ENCODE data around the gene PIGV.

The PIGV gene

DNA sequence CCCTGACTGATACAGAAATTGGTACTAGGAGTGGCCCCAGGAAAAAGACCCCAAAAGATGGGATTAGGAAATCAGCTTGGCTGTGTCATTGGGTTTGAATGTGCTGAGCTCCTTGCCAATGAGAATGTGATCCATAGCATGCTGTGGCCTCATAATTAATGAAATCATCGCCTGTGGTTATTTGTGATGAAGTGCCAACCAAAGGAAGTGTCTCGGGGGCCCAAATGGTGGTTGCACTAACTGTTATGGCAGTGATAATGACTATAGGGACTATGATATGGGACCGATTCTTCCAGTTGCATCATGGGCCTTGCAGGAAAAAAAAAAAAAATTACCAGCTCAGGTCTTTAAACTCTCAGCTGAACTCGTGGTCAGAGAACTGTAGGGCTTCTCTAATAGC lies 23.3 kb downstream of the PIGV start:
- no peak for DNase-seq (ENCODE audit: low read depth)
- no peak for TF ChIP-seq CTCF (IDR thresholded peaks at IDR 0.05; ENCODE audit: control insufficient read depth, extremely low read depth, insufficient read depth)
- no peak overlapping the region for H3K4me3 ChIP-seq (ENCODE audit: low read depth, low read length)

DNA sequence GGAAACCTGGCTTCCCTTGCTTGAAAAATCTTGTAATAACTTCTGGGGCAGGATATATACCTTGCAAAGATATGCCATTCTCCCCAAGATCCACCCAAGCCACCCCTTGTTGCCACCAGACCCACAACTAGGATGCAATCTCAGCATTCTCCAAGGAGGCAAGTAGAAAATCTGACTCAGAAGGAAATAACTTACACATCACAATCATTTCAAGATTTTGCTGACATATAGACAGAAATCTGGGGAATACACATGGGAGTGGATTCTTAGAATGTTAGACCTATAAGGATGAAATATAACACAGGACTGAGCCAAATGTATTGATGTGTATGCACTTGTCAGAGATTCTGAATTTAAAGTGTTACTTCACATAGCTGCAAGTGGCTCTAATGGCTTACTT lies 24.0 kb downstream of the PIGV start:
- DNase-seq (ENCODE audit: low read depth): no peak
- no peak overlapping the region for H3K4me3 ChIP-seq (ENCODE audit: low read depth, low read length)
- TF ChIP-seq CTCF (IDR thresholded peaks at IDR 0.05; ENCODE audit: control insufficient read depth, extremely low read depth, insufficient read depth): no peak

GRCh38 chr1:26814377-26814776 lies 26.6 kb downstream of the PIGV start:
- no peak overlapping the region for H3K4me3 ChIP-seq (ENCODE audit: low read depth, low read length)
- TF ChIP-seq CTCF (IDR thresholded peaks at IDR 0.05; ENCODE audit: control insufficient read depth, extremely low read depth, insufficient read depth): no peak
- no peak for DNase-seq (ENCODE audit: low read depth)

- no peak overlapping the region for H3K4me3 ChIP-seq (ENCODE audit: low read depth, low read length)
- TF ChIP-seq CTCF (IDR thresholded peaks at IDR 0.05; ENCODE audit: control insufficient read depth, extremely low read depth, insufficient read depth): no peak
- no peak for DNase-seq (ENCODE audit: low read depth)
Measured at GRCh38 chr1:26814893-26815292, 27.1 kb downstream of the PIGV start.

GRCh38 chr1:26820784-26821269 lies 33.1 kb downstream of the PIGV start:
- no peak for DNase-seq (ENCODE audit: low read depth)
- no peak for TF ChIP-seq CTCF (IDR thresholded peaks at IDR 0.05; ENCODE audit: control insufficient read depth, extremely low read depth, insufficient read depth)
- H3K4me3 ChIP-seq (ENCODE audit: low read depth, low read length): no peak overlapping the region

GRCh38 chr1:26822737-26823395 lies 35.1 kb downstream of the PIGV start:
- no peak overlapping the region for H3K4me3 ChIP-seq (ENCODE audit: low read depth, low read length)
- TF ChIP-seq CTCF (IDR thresholded peaks at IDR 0.05; ENCODE audit: control insufficient read depth, extremely low read depth, insufficient read depth): no peak
- no peak for DNase-seq (ENCODE audit: low read depth)

GRCh38 chr1:26824731-26825130 lies 37.0 kb downstream of the PIGV start:
- DNase-seq (ENCODE audit: low read depth): peak; percentile 76
- H3K4me3 ChIP-seq (ENCODE audit: low read depth, low read length): no peak overlapping the region
- no peak for TF ChIP-seq CTCF (IDR thresholded peaks at IDR 0.05; ENCODE audit: control insufficient read depth, extremely low read depth, insufficient read depth)

All from LNCaP clone FGC (cell line).